Spleen (tissue), 11 donors: Measurements from ENCODE around the gene TBC1D22A. TPM values are rescaled to one million over a fixed set of nuclear protein-coding genes. Genes with fewer than 3 reads are reported as not detected.
A peak's percentile ranks its signal among the peaks of the same experiment; 100 is the strongest.

Experiments
- DNase-seq: peaks from one replicate; pipeline ENCODE4 v3.0.0-alpha.2; 2020
- H3K27ac ChIP-seq, 8 donors: fragments of 200-600 bp; sonication (generic) in 7 of 8; 1 replicate in 4 of 8; 2 replicates in 4 of 8; pipeline versions ENCODE4 v1.5.0 to v1.8.0; 2016 to 2021; ENCODE audit warnings: inconsistent platforms in 4 of 8, mild to moderate bottlenecking in 4 of 8, moderate library complexity in 1 of 8
- H3K27me3 ChIP-seq, 7 donors: fragments of 200-600 bp; sonication (generic) in 6 of 7; replicated peaks in 1 of 7; 1 replicate in 4 of 7; 2 replicates in 3 of 7; pipeline versions ENCODE4 v1.5.0 to v1.8.0; 2016 to 2021; ENCODE audit warnings: inconsistent platforms in 3 of 7, mild to moderate bottlenecking in 1 of 7
- H3K36me3 ChIP-seq, 6 donors: fragments of 200-600 bp; sonication (generic) in 5 of 6; 1 replicate in 4 of 6; 2 replicates in 2 of 6; pipeline versions ENCODE4 v1.5.0 to v1.8.0; 2016 to 2021; ENCODE audit warnings: inconsistent platforms in 2 of 6
- H3K4me1 ChIP-seq, 6 donors: fragments of 200-600 bp; sonication (generic) in 5 of 6; 1 replicate in 3 of 6; 2 replicates in 3 of 6; pipeline versions ENCODE4 v1.5.0 to v1.8.0; 2016 to 2021; ENCODE audit warnings: inconsistent platforms in 3 of 6
- H3K4me3 ChIP-seq, 8 donors: fragments of 200-600 bp; sonication (generic) in 7 of 8; 1 replicate in 4 of 8; 2 replicates in 4 of 8; pipeline versions ENCODE4 v1.5.0 to v1.8.0; 2016 to 2021; ENCODE audit warnings: inconsistent platforms in 4 of 8, mild to moderate bottlenecking in 4 of 8, moderate library complexity in 2 of 8
- H3K9me3 ChIP-seq, 8 donors: fragments of 200-600 bp; sonication (generic) in 7 of 8; 1 replicate in 4 of 8; 2 replicates in 4 of 8; pipeline versions ENCODE4 v1.5.0 to v1.8.0; 2016 to 2021; ENCODE audit warnings: inconsistent platforms in 4 of 8
- POLR2A ChIP-seq, 3 donors: fragments of 450-650 bp; IDR thresholded peaks; one replicate each; pipeline ENCODE4 v1.5.1; 2017; ENCODE audit warnings: antibody characterized with exemption in 3 of 3, mild to moderate bottlenecking in 1 of 3
- POLR2AphosphoS5 ChIP-seq, 3 donors: sonication (generic); formaldehyde crosslinking; IDR thresholded peaks; one replicate each; pipeline ENCODE4 v1.5.1; 2017; ENCODE audit warnings: antibody characterized with exemption in 3 of 3
- WGBS, 5 donors: extraction: QIAGEN DNeasy Blood & Tissue Kit in 3 of 5; methylation state at CpG; one replicate each; pipeline versions ENCODE4 v1.1.5 to v1.1.7; 2013 to 2018; 5-methylcytosine and 5-hydroxymethylcytosine counted together
- intact Hi-C: fragments of 100-400 bp; cut with DNase I; formaldehyde crosslinking; loops from one replicate; pipeline ENCODE4 v1.15.0; 2023; ENCODE audit warnings: low total_unique reads
- polyA plus RNA-seq, 3 donors: library from polyadenylated mRNA; stranded (reverse); fragments of 200-250 nt; gene quantifications; one replicate each; pipeline ENCODE4 v1.2.1, GENCODE V29; 2013
- total RNA-seq, 7 donors: library from RNA; depleted of rRNA in 3 of 7; stranded (reverse); fragments of >200 nt in 3 of 7; fragmentation: NEBNext Ultra II Directional in 4 of 7; extraction: Animal tissue kit (Norgen Biotek cat#: 25700) in 4 of 7; gene quantifications; one replicate each; pipeline versions ENCODE4 v1.1.0 to v1.2.1, GENCODE V29; 2016 to 2021
- TF ChIP-seq, protein P1 (sequence below), 11 experiments: fragments of 200-600 bp in 7 of 11; fragments of 450-650 bp in 4 of 11; sonication (generic) in 4 of 11; IDR thresholded peaks in 8 of 11; conservative IDR thresholded peaks in 3 of 11; 1 replicate in 7 of 11; 2 replicates in 4 of 11; pipeline versions ENCODE4 v1.4.0 to v1.8.0; 2016 to 2021; ENCODE audit warnings: antibody characterized with exemption in 11 of 11, inconsistent platforms in 4 of 11, mild to moderate bottlenecking in 1 of 11
- donor health status: healthy with polysubstance abuse.
- donor health status: DM: no; HTN: no; CAD: no; lungs with moderate emphysema.
- donor health status: DM: no; HTN: no; CAD: no.
- donor health status: Bipolar disorder and iron deficiency.
- donor health status: healthy.
- donor health status: DM: no; HTN: no; CAD: no.
- donor health status: DM: yes; HTN: yes; CAD: no.

TBC1D22A gene
- total and polyA plus RNA-seq, 10 donors = 17.2 to 66.9 (median 49.6) TPM

DNA sequence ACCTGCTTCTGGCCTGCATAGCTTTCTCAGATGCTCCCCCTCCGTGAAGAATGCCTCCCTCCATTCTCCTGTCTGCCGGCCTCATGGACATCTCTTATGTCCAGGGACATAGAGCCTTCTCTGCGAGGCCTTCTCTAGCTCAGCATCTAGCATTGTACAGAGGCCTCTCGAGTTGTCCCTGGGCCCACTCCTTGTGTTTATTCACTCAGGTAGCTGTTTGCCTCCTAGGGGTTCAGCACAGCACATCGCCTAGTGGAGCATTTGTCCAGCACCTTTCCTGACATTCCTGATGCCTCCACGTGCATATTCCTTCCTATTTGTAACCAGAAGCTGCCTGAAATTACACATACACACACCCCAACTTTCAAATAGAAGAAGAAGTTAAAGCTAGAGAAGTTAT lies 101.3 kb downstream of the TBC1D22A start:
- Histone ChIP-seq H3K4me1 (peaks cover 5 to 41% (median 19%) of the 10 kb centered on the region in 6 donors), H3K9me3 (peaks cover 0 to 4% (median 0%) of the 10 kb centered on the region in 8 donors), H3K36me3 (peaks cover 0 to 33% (median 0%) of the 10 kb centered on the region in 6 donors), H3K27ac (no peak overlapping the region), H3K4me3 (no peak overlapping the region), H3K27me3 (no peaks in the 10 kb centered on the region)
- DNase-seq = no peak
- intact Hi-C loops = no loop called here
- TF ChIP-seq POLR2A (IDR thresholded peaks at IDR 0.05) (no peak), POLR2AphosphoS5 (IDR thresholded peaks at IDR 0.05) (no peak)
- TF ChIP-seq, protein P1, sequence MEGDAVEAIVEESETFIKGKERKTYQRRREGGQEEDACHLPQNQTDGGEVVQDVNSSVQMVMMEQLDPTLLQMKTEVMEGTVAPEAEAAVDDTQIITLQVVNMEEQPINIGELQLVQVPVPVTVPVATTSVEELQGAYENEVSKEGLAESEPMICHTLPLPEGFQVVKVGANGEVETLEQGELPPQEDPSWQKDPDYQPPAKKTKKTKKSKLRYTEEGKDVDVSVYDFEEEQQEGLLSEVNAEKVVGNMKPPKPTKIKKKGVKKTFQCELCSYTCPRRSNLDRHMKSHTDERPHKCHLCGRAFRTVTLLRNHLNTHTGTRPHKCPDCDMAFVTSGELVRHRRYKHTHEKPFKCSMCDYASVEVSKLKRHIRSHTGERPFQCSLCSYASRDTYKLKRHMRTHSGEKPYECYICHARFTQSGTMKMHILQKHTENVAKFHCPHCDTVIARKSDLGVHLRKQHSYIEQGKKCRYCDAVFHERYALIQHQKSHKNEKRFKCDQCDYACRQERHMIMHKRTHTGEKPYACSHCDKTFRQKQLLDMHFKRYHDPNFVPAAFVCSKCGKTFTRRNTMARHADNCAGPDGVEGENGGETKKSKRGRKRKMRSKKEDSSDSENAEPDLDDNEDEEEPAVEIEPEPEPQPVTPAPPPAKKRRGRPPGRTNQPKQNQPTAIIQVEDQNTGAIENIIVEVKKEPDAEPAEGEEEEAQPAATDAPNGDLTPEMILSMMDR (IDR thresholded peaks at IDR 0.05 in 8 of 11, conservative IDR thresholded peaks at IDR 0.05 in 3 of 11) = no peak
- 87 to 92% (median 91%) methylated on average over 6 of the region's 6 CpGs for WGBS, 5 donors

DNA sequence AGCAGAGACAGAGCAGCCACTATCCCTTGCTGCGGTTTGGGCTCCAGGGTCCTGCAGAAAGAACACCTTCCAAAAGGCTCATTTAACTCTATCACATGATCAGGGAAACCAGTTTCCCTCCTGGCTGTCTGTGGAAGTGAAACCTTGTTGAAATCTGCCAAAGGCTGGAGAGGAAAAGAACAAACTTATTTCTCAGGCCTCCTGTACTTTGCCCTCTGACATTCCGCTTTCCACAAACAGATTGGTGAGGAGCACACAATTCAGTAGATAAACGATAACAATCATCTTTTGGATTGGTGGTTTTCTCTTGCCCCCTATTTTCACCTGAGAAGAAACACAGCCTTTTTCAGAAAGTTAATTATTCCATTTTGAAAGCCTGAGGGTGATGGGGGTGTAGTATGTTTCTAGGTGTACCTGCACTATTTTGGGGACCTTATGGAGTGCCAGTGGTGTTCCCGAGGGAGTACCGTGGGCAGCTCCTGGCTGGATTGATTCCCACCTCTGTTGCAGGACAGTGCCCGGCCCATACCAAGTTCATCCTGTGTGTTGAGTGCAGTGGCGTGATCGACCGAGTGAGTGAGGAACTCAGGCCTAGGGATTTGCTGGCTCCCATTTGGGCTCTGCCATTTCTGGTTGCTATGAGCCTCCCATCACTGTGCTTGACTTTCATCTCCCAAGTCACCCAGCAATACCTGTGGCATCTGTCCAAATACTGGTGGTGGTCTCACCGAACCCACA lies 102.0 kb downstream of the TBC1D22A start:
- intact Hi-C loops = no loop called here
- DNase-seq = no peak
- Histone ChIP-seq H3K9me3 (peaks cover 0 to 9% (median 0%) of the 10 kb centered on the region in 8 donors), H3K4me3 (no peak overlapping the region), H3K4me1 (peaks cover 5 to 41% (median 19%) of the 10 kb centered on the region in 6 donors), H3K27me3 (no peaks in the 10 kb centered on the region), H3K36me3 (peaks cover 0 to 40% (median 0%) of the 10 kb centered on the region in 6 donors), H3K27ac (peak overlapping the region in 1 of 8 donors; percentile 23)
- TF ChIP-seq POLR2A (IDR thresholded peaks at IDR 0.05) (no peak), POLR2AphosphoS5 (IDR thresholded peaks at IDR 0.05) (no peak)
- TF ChIP-seq, protein P1 (IDR thresholded peaks at IDR 0.05 in 8 of 11, conservative IDR thresholded peaks at IDR 0.05 in 3 of 11) = no peak
- WGBS, 5 donors = 93 to 96% (median 95%) methylated on average over 8 to 10 of the region's 10 CpGs

DNA sequence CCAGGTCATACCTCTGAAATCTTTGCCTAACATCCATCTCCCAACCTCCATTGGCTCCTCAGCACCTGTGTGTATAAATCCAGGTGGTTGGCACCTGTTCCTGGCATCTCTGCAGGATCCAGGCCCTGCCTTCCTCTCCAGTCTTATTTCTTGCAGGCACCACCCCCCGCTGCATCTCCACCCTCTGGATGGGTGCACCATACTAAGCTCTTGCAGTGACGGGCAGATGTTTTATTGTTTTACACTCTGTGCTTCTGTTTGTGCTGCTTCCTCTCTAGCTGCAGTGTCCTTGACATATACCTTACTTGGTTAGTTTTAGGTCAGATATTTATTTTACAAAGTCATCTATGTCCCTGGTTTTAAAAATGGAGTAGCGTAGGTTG lies 102.6 kb downstream of the TBC1D22A start:
- Histone ChIP-seq H3K4me3 (no peak overlapping the region), H3K27ac (peak overlapping the region in 1 of 8 donors; percentile 23), H3K36me3 (peaks cover 0 to 44% (median under 1%) of the 10 kb centered on the region in 6 donors), H3K9me3 (peaks cover 0 to 15% (median 2%) of the 10 kb centered on the region in 8 donors), H3K4me1 (peaks cover 5 to 41% (median 19%) of the 10 kb centered on the region in 6 donors), H3K27me3 (no peaks in the 10 kb centered on the region)
- no peak for DNase-seq
- intact Hi-C loops = no loop called here
- 92 to 95% (median 94%) methylated on average over 3 of the region's 3 CpGs for WGBS, 5 donors
- TF ChIP-seq POLR2AphosphoS5 (IDR thresholded peaks at IDR 0.05) (no peak), POLR2A (IDR thresholded peaks at IDR 0.05) (no peak)
- TF ChIP-seq, protein P1 (IDR thresholded peaks at IDR 0.05 in 8 of 11, conservative IDR thresholded peaks at IDR 0.05 in 3 of 11) = no peak

DNA sequence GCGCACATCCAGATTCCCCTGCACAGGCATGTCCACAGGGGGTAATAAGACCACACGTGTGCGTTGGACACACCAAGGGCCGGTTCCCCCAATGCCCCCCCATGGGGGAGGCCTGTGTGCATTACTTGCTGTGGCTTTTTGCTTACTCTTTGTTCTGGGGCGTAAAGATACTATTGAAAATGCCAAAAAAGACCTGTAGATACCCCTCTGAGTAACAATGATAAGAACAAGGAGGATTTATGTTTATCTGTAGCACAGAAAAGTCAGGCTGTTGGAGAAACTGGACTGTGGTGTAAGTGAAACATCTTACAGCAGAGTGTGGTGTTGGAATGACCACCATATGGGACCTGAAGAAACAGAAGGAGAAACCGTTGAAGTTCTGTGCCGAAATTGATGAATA lies 103.2 kb downstream of the TBC1D22A start:
- no peak overlapping the region for H3K27ac ChIP-seq
- H3K4me3 ChIP-seq = no peak overlapping the region
- TF ChIP-seq, protein P1 (IDR thresholded peaks at IDR 0.05 in 8 of 11, conservative IDR thresholded peaks at IDR 0.05 in 3 of 11) = no peak
- no peak for TF ChIP-seq POLR2A (IDR thresholded peaks at IDR 0.05)
- TF ChIP-seq POLR2AphosphoS5 (IDR thresholded peaks at IDR 0.05) = no peak
- no peaks in the 10 kb centered on the region for H3K27me3 ChIP-seq
- intact Hi-C loops = no loop called here
- WGBS, 5 donors = 94 to 97% (median 96%) methylated on average over 7 of the region's 7 CpGs
- peaks cover 0 to 50% (median 6%) of the 10 kb centered on the region in 6 donors for H3K36me3 ChIP-seq
- peaks cover 0 to 21% (median 8%) of the 10 kb centered on the region in 8 donors for H3K9me3 ChIP-seq
- no peak for DNase-seq
- H3K4me1 ChIP-seq = peaks cover 5 to 41% (median 19%) of the 10 kb centered on the region in 6 donors
